Prostate gland (tissue), 2 donors: ENCODE data around the gene FLT1.

ENCODE experiments used
- CTCF ChIP-seq, 4 experiments: fragments of 200-600 bp in 2 of 4; fragments of 450-650 bp in 2 of 4; sonication (generic) in 2 of 4; IDR thresholded peaks; 1 replicate in 3 of 4; 2 replicates in 1 of 4; pipeline ENCODE4 v1.5.1; 2016 to 2019; ENCODE audit warnings: antibody characterized with exemption in 4 of 4, mild to moderate bottlenecking in 2 of 4, moderate library complexity in 2 of 4
- POLR2AphosphoS5 ChIP-seq: sonication (generic); formaldehyde crosslinking; IDR thresholded peaks from one replicate; pipeline ENCODE4 v1.6.1; 2017; ENCODE audit warnings: antibody characterized with exemption

- no peak for TF ChIP-seq CTCF (IDR thresholded peaks at IDR 0.05)
- TF ChIP-seq POLR2AphosphoS5: no peak
Measured at GRCh38 chr13:28485097-28485496, 9.8 kb downstream of the FLT1 start.
